Measurements from ENCODE around the gene ZNF777. TPM values are rescaled to one million over a fixed set of nuclear protein-coding genes. Genes with fewer than 3 reads are reported as not detected.

The ZNF777 gene
- total RNA-seq, 1 donor from 2014 or later = 13.4 TPM

DNA sequence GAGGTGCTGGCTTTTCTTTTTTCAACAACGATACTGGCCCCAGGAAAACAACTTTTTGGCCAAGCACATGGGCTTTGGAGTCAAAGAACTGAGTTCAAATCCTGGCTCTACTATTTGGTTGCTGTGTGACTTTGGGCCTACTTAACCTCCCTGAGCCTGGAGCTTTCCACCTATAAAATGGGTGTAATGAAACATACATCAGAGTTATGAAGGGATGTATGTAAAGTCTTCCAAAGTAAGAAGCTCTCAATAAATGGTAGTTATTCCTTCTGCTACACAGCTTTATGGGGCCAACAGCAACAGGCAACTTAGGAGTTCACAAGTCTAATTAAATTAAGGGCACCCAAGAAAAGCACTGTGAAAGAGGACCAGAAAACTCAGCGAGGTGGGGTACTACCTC, 33.0 kb downstream of the ZNF777 start:
- intact Hi-C loops (cut with DNase I) = no loop called here

DNA sequence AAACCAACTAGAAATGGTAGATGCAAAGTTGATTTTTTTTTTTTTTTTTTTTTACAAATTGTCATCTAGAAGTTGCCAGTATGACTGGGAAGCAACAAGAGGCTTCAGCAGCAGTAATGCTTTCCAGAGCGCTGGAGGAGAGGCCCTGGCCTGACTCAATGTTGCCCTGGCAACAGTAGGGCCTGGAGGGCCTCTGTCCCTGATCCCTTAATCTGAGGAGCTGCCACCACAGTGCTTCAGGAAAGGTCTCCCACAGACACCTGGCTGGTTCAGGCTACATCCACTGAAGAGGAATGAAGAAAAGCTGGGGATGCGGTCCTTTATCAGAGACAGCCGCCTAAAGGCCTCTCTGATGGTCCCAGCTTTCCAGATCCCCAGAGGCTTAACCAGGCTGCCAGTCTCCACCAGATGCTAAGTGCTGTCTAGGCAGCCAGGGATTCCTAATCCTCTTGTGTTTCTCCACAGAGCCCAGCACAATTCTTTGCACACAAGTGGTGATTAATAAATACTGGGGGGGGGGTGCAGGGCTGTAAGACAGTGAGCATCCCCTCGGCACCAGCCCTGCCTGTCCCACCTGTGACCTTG, 33.7 kb downstream of the ZNF777 start:
- intact Hi-C loops (cut with DNase I) = no loop called here
- Histone ChIP-seq H3K4me1 (peaks cover 0 to 3% of the 10 kb centered on the region in 2 donors), H3K4me3 (no peak overlapping the region), H3K27ac (no peak overlapping the region), H3K9me3 (no peaks in the 10 kb centered on the region), H3K36me3 (peaks cover 9 to 17% of the 10 kb centered on the region in 2 donors), H3K27me3 (no peaks in the 10 kb centered on the region)
- TF ChIP-seq, protein P1, sequence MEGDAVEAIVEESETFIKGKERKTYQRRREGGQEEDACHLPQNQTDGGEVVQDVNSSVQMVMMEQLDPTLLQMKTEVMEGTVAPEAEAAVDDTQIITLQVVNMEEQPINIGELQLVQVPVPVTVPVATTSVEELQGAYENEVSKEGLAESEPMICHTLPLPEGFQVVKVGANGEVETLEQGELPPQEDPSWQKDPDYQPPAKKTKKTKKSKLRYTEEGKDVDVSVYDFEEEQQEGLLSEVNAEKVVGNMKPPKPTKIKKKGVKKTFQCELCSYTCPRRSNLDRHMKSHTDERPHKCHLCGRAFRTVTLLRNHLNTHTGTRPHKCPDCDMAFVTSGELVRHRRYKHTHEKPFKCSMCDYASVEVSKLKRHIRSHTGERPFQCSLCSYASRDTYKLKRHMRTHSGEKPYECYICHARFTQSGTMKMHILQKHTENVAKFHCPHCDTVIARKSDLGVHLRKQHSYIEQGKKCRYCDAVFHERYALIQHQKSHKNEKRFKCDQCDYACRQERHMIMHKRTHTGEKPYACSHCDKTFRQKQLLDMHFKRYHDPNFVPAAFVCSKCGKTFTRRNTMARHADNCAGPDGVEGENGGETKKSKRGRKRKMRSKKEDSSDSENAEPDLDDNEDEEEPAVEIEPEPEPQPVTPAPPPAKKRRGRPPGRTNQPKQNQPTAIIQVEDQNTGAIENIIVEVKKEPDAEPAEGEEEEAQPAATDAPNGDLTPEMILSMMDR (IDR thresholded peaks at IDR 0.05) = no peak
- DNase-seq (ENCODE audit: low spot score in 2 of 2) = no peak

More for the DNA sequence above, 33.0 kb downstream of the ZNF777 start:
- Histone ChIP-seq H3K4me1 (peaks cover 0 to 1% of the 10 kb centered on the region in 2 donors), H3K36me3 (peaks cover 16 to 24% of the 10 kb centered on the region in 2 donors), H3K4me3 (no peak overlapping the region), H3K27me3 (no peaks in the 10 kb centered on the region), H3K27ac (no peak overlapping the region), H3K9me3 (no peaks in the 10 kb centered on the region)
- no peak for DNase-seq (ENCODE audit: low spot score in 2 of 2)
- TF ChIP-seq, protein P1 (IDR thresholded peaks at IDR 0.05) = no peak

- H3K27ac ChIP-seq = no peak overlapping the region
- H3K27me3 ChIP-seq = no peaks in the 10 kb centered on the region
- TF ChIP-seq, protein P1 (IDR thresholded peaks at IDR 0.05) = no peak
- intact Hi-C loops (cut with DNase I) = loop anchor here (2.0 kb wide), 1 partner anchor 73 kb away; the partner anchor contains the start of gene ZNF746
- H3K9me3 ChIP-seq = no peaks in the 10 kb centered on the region
- no peak for DNase-seq (ENCODE audit: low spot score in 2 of 2)
- H3K4me1 ChIP-seq = peaks cover 0 to 3% of the 10 kb centered on the region in 2 donors
- peak overlapping the region; percentile 50 to 64 for H3K4me3 ChIP-seq
- H3K36me3 ChIP-seq = no peaks in the 10 kb centered on the region
Measured at GRCh38 chr7:149423449-149424110, 37.3 kb downstream of the ZNF777 start.

DNA sequence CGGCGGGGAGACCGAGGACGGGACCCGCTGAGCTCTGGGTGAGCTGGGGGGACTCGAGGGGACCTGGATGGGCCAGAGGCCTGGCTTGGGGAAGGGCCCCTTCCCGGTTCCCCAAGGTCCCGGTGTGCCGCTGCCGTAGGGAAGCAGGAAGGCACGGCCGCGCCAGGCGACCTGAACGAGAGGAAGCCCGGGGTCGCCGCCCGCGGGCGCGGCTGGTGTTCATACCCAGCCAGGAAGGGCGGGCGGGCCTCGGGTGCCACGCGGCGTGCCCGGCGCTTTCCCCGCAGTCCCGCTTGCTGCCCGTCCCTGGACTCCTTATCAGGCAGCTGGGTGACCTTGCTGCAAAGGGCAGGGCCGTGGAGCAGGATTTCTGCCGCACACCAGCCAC, 38.0 kb downstream of the ZNF777 start:
- intact Hi-C loops (cut with DNase I) = loop anchor here (2.0 kb wide), 1 partner anchor 74 kb away; the partner anchor contains the start of gene ZNF746
- TF ChIP-seq, protein P1 (IDR thresholded peaks at IDR 0.05) = no peak
- Histone ChIP-seq H3K36me3 (no peaks in the 10 kb centered on the region), H3K9me3 (no peaks in the 10 kb centered on the region), H3K27me3 (no peaks in the 10 kb centered on the region), H3K4me3 (peak overlapping the region; percentile 50 to 64), H3K4me1 (peaks cover 0 to 3% of the 10 kb centered on the region in 2 donors), H3K27ac (no peak overlapping the region)
- DNase-seq (ENCODE audit: low spot score in 2 of 2) = no peak

- peak overlapping the region; percentile 50 to 64 for H3K4me3 ChIP-seq
- DNase-seq (ENCODE audit: low spot score in 2 of 2) = no peak
- H3K27ac ChIP-seq = no peak overlapping the region
- no peaks in the 10 kb centered on the region for H3K9me3 ChIP-seq
- no peaks in the 10 kb centered on the region for H3K36me3 ChIP-seq
- H3K27me3 ChIP-seq = no peaks in the 10 kb centered on the region
- H3K4me1 ChIP-seq = peaks cover 0 to 3% of the 10 kb centered on the region in 2 donors
- TF ChIP-seq, protein P1 (IDR thresholded peaks at IDR 0.05) = peak in 2 of 3 experiments; percentile 35 to 77
- intact Hi-C loops (cut with DNase I) = loop anchor here (2.0 kb wide), 1 partner anchor 74 kb away; the partner anchor contains the start of gene ZNF746
Measured at GRCh38 chr7:149422162-149422913, 38.5 kb downstream of the ZNF777 start.
